ENCODE results near the gene GLT6D1.

Gene GLT6D1

GRCh38 chr9:135609366-135609955 is 29.9 kb downstream of the GLT6D1 start:
- Histone ChIP-seq H3K4me3 (ENCODE audit: insufficient read depth, low read length, poor library complexity, severe bottlenecking) (no peak overlapping the region), H3K79me2 (ENCODE audit: insufficient read depth, low read length) (no peaks in the 10 kb centered on the region), H3F3A (ENCODE audit: insufficient read depth) (no peaks in the 10 kb centered on the region), H2AFZ (ENCODE audit: low read depth, low read length, severe bottlenecking) (no peak overlapping the region), H3K36me3 (ENCODE audit: low read length) (no peaks in the 10 kb centered on the region), H3K27me3 (ENCODE audit: low read length) (no peaks in the 10 kb centered on the region), H3K9me3 (ENCODE audit: insufficient read depth, low read length) (no peaks in the 10 kb centered on the region), H3K4me2 (ENCODE audit: low read depth, low read length, poor library complexity, severe bottlenecking) (no peak overlapping the region), H3K9me2 (replicated peaks; ENCODE audit: insufficient read depth, low read length) (no peaks in the 10 kb centered on the region), H4K20me1 (ENCODE audit: low read depth, low read length) (no peaks in the 10 kb centered on the region), H3K27ac (ENCODE audit: low read depth, low read length) (no peak overlapping the region), H3K9ac (ENCODE audit: low read length) (no peak overlapping the region)
- TF ChIP-seq EZH2phosphoT487 (conservative IDR thresholded peaks at IDR 0.05; ENCODE audit: low read length), result no peak
- no peak for TF ChIP-seq CTCF (IDR thresholded peaks at IDR 0.05; ENCODE audit: insufficient read depth, low read length, poor library complexity, severe bottlenecking)

- H3K9me2 ChIP-seq (replicated peaks; ENCODE audit: insufficient read depth, low read length), result no peaks in the 10 kb centered on the region
- H2AFZ ChIP-seq (ENCODE audit: low read depth, low read length, severe bottlenecking), result no peak overlapping the region
- H4K20me1 ChIP-seq (ENCODE audit: low read depth, low read length), result no peaks in the 10 kb centered on the region
- H3K4me3 ChIP-seq (ENCODE audit: insufficient read depth, low read length, poor library complexity, severe bottlenecking), result no peak overlapping the region
- H3K27ac ChIP-seq (ENCODE audit: low read depth, low read length), result no peak overlapping the region
- no peak overlapping the region for H3K9ac ChIP-seq (ENCODE audit: low read length)
- TF ChIP-seq CTCF (IDR thresholded peaks at IDR 0.05; ENCODE audit: insufficient read depth, low read length, poor library complexity, severe bottlenecking), result no peak
- TF ChIP-seq EZH2phosphoT487 (conservative IDR thresholded peaks at IDR 0.05; ENCODE audit: low read length), result no peak
- H3K27me3 ChIP-seq (ENCODE audit: low read length), result no peaks in the 10 kb centered on the region
- H3K79me2 ChIP-seq (ENCODE audit: insufficient read depth, low read length), result no peaks in the 10 kb centered on the region
- no peaks in the 10 kb centered on the region for H3K9me3 ChIP-seq (ENCODE audit: insufficient read depth, low read length)
- H3F3A ChIP-seq (ENCODE audit: insufficient read depth), result no peaks in the 10 kb centered on the region
- H3K36me3 ChIP-seq (ENCODE audit: low read length), result no peaks in the 10 kb centered on the region
- no peak overlapping the region for H3K4me2 ChIP-seq (ENCODE audit: low read depth, low read length, poor library complexity, severe bottlenecking)
Measured at GRCh38 chr9:135608999-135609317, 30.4 kb downstream of the GLT6D1 start.

GRCh38 chr9:135608294-135608998 is 30.9 kb downstream of the GLT6D1 start:
- Histone ChIP-seq H3K4me2 (ENCODE audit: low read depth, low read length, poor library complexity, severe bottlenecking) (no peak overlapping the region), H3K4me3 (ENCODE audit: insufficient read depth, low read length, poor library complexity, severe bottlenecking) (no peak overlapping the region), H3K27me3 (ENCODE audit: low read length) (no peaks in the 10 kb centered on the region), H4K20me1 (ENCODE audit: low read depth, low read length) (no peaks in the 10 kb centered on the region), H3F3A (ENCODE audit: insufficient read depth) (no peaks in the 10 kb centered on the region), H3K9ac (ENCODE audit: low read length) (no peak overlapping the region), H3K9me2 (replicated peaks; ENCODE audit: insufficient read depth, low read length) (no peaks in the 10 kb centered on the region), H3K27ac (ENCODE audit: low read depth, low read length) (no peak overlapping the region), H3K9me3 (ENCODE audit: insufficient read depth, low read length) (no peaks in the 10 kb centered on the region), H3K36me3 (ENCODE audit: low read length) (no peaks in the 10 kb centered on the region), H3K79me2 (ENCODE audit: insufficient read depth, low read length) (no peaks in the 10 kb centered on the region), H2AFZ (ENCODE audit: low read depth, low read length, severe bottlenecking) (no peak overlapping the region)
- TF ChIP-seq CTCF (IDR thresholded peaks at IDR 0.05; ENCODE audit: insufficient read depth, low read length, poor library complexity, severe bottlenecking) (no peak), EZH2phosphoT487 (conservative IDR thresholded peaks at IDR 0.05; ENCODE audit: low read length) (no peak)

All from SU-DHL-6 (cell line).